CD14-positive monocyte (primary cell): ENCODE results near the gene MYL6. TPM values are rescaled to one million over a fixed set of nuclear protein-coding genes. Genes with fewer than 3 reads are reported as not detected.
A peak's percentile ranks its signal among the peaks of the same experiment; 100 is the strongest.

Source experiments
- DNase-seq, 3 donors: peaks; one replicate each; pipeline ENCODE4 v3.0.0-alpha.2; 2011 to 2022
- H2AFZ ChIP-seq: 2 replicates; pipeline ENCODE4 v1.6.0; 2012; ENCODE audit warnings: mild to moderate bottlenecking, low read depth, low read length, inconsistent platforms; ENCODE audit not compliant: insufficient read depth, poor library complexity, severe bottlenecking
- H3K27ac ChIP-seq, 2 donors: 1 replicate in 1 of 2; 2 replicates in 1 of 2; pipeline ENCODE4 v1.5.1; 2012 to 2013; ENCODE audit warnings: low read length in 2 of 2, control low read depth in 1 of 2, inconsistent platforms in 1 of 2, low read depth in 1 of 2, mild to moderate bottlenecking in 1 of 2
- H3K27me3 ChIP-seq, 2 donors: one replicate each; pipeline versions ENCODE4 v1.6.0 to v1.6.1; 2011 to 2013; ENCODE audit warnings: low read length in 2 of 2; ENCODE audit not compliant: control insufficient read depth in 2 of 2, insufficient read depth in 2 of 2
- H3K36me3 ChIP-seq, 2 donors: replicated peaks in 1 of 2; 1 replicate in 1 of 2; 2 replicates in 1 of 2; pipeline versions ENCODE4 v1.5.1 to v1.6.1; 2012 to 2013; ENCODE audit warnings: low read length in 2 of 2, control low read depth in 1 of 2, inconsistent platforms in 1 of 2, mild to moderate bottlenecking in 1 of 2; ENCODE audit not compliant: insufficient read depth in 2 of 2, control insufficient read depth in 1 of 2
- H3K4me1 ChIP-seq, 2 donors: 1 replicate in 1 of 2; 2 replicates in 1 of 2; pipeline versions ENCODE4 v1.5.1 to v1.6.1; 2012 to 2013; ENCODE audit warnings: low read length in 2 of 2, control low read depth in 1 of 2, inconsistent platforms in 1 of 2, mild to moderate bottlenecking in 1 of 2, moderate library complexity in 1 of 2; ENCODE audit not compliant: insufficient read depth in 2 of 2, control insufficient read depth in 1 of 2
- H3K4me2 ChIP-seq: replicated peaks from 2 replicates; pipeline ENCODE3; 2012; ENCODE audit warnings: low read length, moderate library complexity, mild to moderate bottlenecking; ENCODE audit not compliant: poor library complexity, severe bottlenecking; ENCODE audit errors: extremely low read depth
- H3K4me3 ChIP-seq, 3 experiments: fragments of 200-600 bp in 1 of 3; sonication (generic) in 1 of 3; replicated peaks in 1 of 3; 1 replicate in 2 of 3; 2 replicates in 1 of 3; pipeline ENCODE4 v1.5.1; 2011 to 2013; ENCODE audit warnings: low read length in 3 of 3, mild to moderate bottlenecking in 3 of 3, control low read depth in 2 of 3, low read depth in 2 of 3, inconsistent platforms in 1 of 3, moderate library complexity in 1 of 3
- H3K79me2 ChIP-seq: 2 replicates; pipeline ENCODE4 v1.6.0; 2012; ENCODE audit warnings: mild to moderate bottlenecking, control low read depth, inconsistent platforms, low read length, moderate library complexity; ENCODE audit not compliant: insufficient read depth
- H3K9ac ChIP-seq: 2 replicates; pipeline ENCODE4 v1.6.0; 2017; ENCODE audit warnings: low read length, mild to moderate bottlenecking; ENCODE audit not compliant: insufficient read depth, poor library complexity, severe bottlenecking
- H3K9me3 ChIP-seq, 2 donors: replicated peaks in 1 of 2; 1 replicate in 1 of 2; 2 replicates in 1 of 2; pipeline versions ENCODE4 v1.5.1 to v1.6.1; 2012 to 2013; ENCODE audit warnings: low read length in 2 of 2, control low read depth in 1 of 2; ENCODE audit not compliant: control insufficient read depth in 1 of 2, insufficient read depth in 1 of 2
- H4K20me1 ChIP-seq: 2 replicates; pipeline ENCODE4 v1.6.0; 2012; ENCODE audit warnings: mild to moderate bottlenecking, low read length, control low read depth, moderate library complexity; ENCODE audit not compliant: insufficient read depth
- H3K27ac Mint-ChIP-seq, 7 donors: one replicate each; pipeline ENCODE4 v1.8.0; 2020; ENCODE audit warnings: mild to moderate bottlenecking in 7 of 7, mixed read lengths in 7 of 7, moderate library complexity in 6 of 7, inconsistent platforms in 2 of 7
- H3K27me3 Mint-ChIP-seq, 3 donors: one replicate each; pipeline ENCODE4 v1.8.0; 2021 to 2022; ENCODE audit warnings: low read depth in 3 of 3, mild to moderate bottlenecking in 3 of 3, mixed read lengths in 3 of 3, moderate library complexity in 3 of 3, inconsistent platforms in 1 of 3
- H3K36me3 Mint-ChIP-seq, 2 donors: one replicate each; pipeline ENCODE4 v1.8.0; 2020; ENCODE audit warnings: mixed read lengths in 2 of 2, inconsistent platforms in 1 of 2, mild to moderate bottlenecking in 1 of 2
- H3K4me1 Mint-ChIP-seq: one replicate; pipeline ENCODE4 v1.8.0; 2020; ENCODE audit warnings: mild to moderate bottlenecking, mixed read lengths
- H3K4me3 Mint-ChIP-seq, 2 donors: one replicate each; pipeline ENCODE4 v1.8.0; 2020; ENCODE audit warnings: mild to moderate bottlenecking in 2 of 2, mixed read lengths in 2 of 2, moderate library complexity in 1 of 2
- H3K9me3 Mint-ChIP-seq, 7 donors: one replicate each; pipeline ENCODE4 v1.8.0; 2020 to 2022; ENCODE audit warnings: mixed read lengths in 7 of 7, mild to moderate bottlenecking in 6 of 7, moderate library complexity in 6 of 7, inconsistent platforms in 2 of 7
- CTCF ChIP-seq: fragments of 200-600 bp; IDR thresholded peaks from one replicate; pipeline ENCODE4 v1.8.0; 2022; ENCODE audit warnings: antibody characterized with exemption, mild to moderate bottlenecking
- WGBS: methylation state at CpG from one replicate; pipeline ENCODE4 v1.1.5; 2013; ENCODE audit warnings: missing lambda C conversion rate; ENCODE audit not compliant: insufficient coverage; 5-methylcytosine and 5-hydroxymethylcytosine counted together
- intact Hi-C, 2 donors: fragments of 100-400 bp; cut with micrococcal nuclease; formaldehyde crosslinking; loops; one replicate each; pipeline versions ENCODE4 v1.15.0 to v1.15.1; 2023
- polyA plus RNA-seq, 3 donors: library from polyadenylated mRNA; depleted of rRNA in 1 of 3; unstranded in 2 of 3; stranded (reverse) in 1 of 3; fragments of 300-500 nt in 2 of 3; fragments of >200 nt in 1 of 3; fragmentation: Illumina TruSeq in 2 of 3; gene quantifications; 1 replicate in 2 of 3; 2 replicates in 1 of 3; pipeline ENCODE4 v1.2.3, GENCODE V29; 2012 to 2021

Gene MYL6
- polyA plus RNA-seq, 3 donors = 1,962 to 3,939 (median 3,189) TPM

- Histone ChIP-seq H3K79me2 (no peaks in the 10 kb centered on the region), H3K9ac (no peak overlapping the region), H4K20me1 (no peaks in the 10 kb centered on the region), H3K4me2 (peak overlapping the region; percentile 48), H3K27me3 (no peaks in the 10 kb centered on the region), H3K4me1 (peaks cover 29 to 30% of the 10 kb centered on the region in 2 donors), H3K36me3 (peaks cover 58 to 70% of the 10 kb centered on the region in 2 donors), H2AFZ (peak overlapping the region; percentile 48), H3K9me3 (no peaks in the 10 kb centered on the region), H3K27ac (peak overlapping the region; percentile 32 to 60), H3K4me3 (peak overlapping the region in 1 of 3 experiments; percentile 61)
- intact Hi-C loops = no loop called here
- peaks cover 0 to 2% (median 0%) of the 10 kb centered on the region in 7 donors for H3K9me3 Mint-ChIP-seq
- peaks cover 69 to 77% of the 10 kb centered on the region in 2 donors for H3K36me3 Mint-ChIP-seq
- no peak for TF ChIP-seq CTCF
- H3K27ac Mint-ChIP-seq = peak overlapping the region; percentile 85 to 93 (median 89)
- peaks cover 0 to 2% (median 2%) of the 10 kb centered on the region in 3 donors for H3K27me3 Mint-ChIP-seq
- peaks cover 29% of the 10 kb centered on the region for H3K4me1 Mint-ChIP-seq
- peak overlapping the region; percentile 57 to 75 for H3K4me3 Mint-ChIP-seq
- DNase-seq = peak in 2 of 3 donors; percentile 46 to 48
- WGBS = 50% methylated on average over 9 of the region's 19 CpGs
These were observed 16.0 kb upstream of the MYL6 start for GRCh38 chr12:56141946-56142784.

GRCh38 chr12:56143217-56143616 is 14.9 kb upstream of the MYL6 start:
- peaks cover 0 to 2% (median 0%) of the 10 kb centered on the region in 7 donors for H3K9me3 Mint-ChIP-seq
- no peak for TF ChIP-seq CTCF
- intact Hi-C loops = no loop called here
- Histone ChIP-seq H3K9ac (no peak overlapping the region), H4K20me1 (no peaks in the 10 kb centered on the region), H3K4me3 (peak overlapping the region in 1 of 3 experiments; percentile 23), H3K4me2 (no peak overlapping the region), H3K79me2 (no peaks in the 10 kb centered on the region), H3K27me3 (no peaks in the 10 kb centered on the region), H2AFZ (no peak overlapping the region), H3K27ac (peak overlapping the region; percentile 46 to 60), H3K36me3 (peaks cover 47 to 59% of the 10 kb centered on the region in 2 donors), H3K9me3 (no peaks in the 10 kb centered on the region), H3K4me1 (peaks cover 29 to 30% of the 10 kb centered on the region in 2 donors)
- DNase-seq = peak in 2 of 3 donors; percentile 29 to 56
- peaks cover 0 to 2% (median 0%) of the 10 kb centered on the region in 3 donors for H3K27me3 Mint-ChIP-seq
- 50% methylated on average over 2 of the region's 4 CpGs for WGBS
- H3K27ac Mint-ChIP-seq = peak overlapping the region; percentile 15 to 87 (median 65)
- H3K4me1 Mint-ChIP-seq = peaks cover 29% of the 10 kb centered on the region
- H3K4me3 Mint-ChIP-seq = peak overlapping the region in 1 of 2 donors; percentile 44
- H3K36me3 Mint-ChIP-seq = peaks cover 59 to 67% of the 10 kb centered on the region in 2 donors
